ENCODE data around the gene PHOSPHO2. TPM values are rescaled to one million over a fixed set of nuclear protein-coding genes. Genes with fewer than 3 reads are reported as not detected.

PHOSPHO2 gene
- total RNA-seq, result 1 to 10 TPM; 2.7 to 2.8 TPM

GRCh38 chr2:169694113-169694893 lies at the start of gene PHOSPHO2, which contains the start of gene CFAP210:
Gene PHOSPHO2, plus strand, starts transcription at chr2:169694469. Its CDS starts 6,503 bp downstream, at chr2:169700972.
Gene CFAP210, minus strand, starts transcription at chr2:169694405. Its CDS starts 78 bp downstream, at chr2:169694327.

Small RNAs within 50 kb of the gene (small RNA-seq; reads per million reads assigned to genes)
- 0 reads per million in 2 donors for gene RF00432

Other genes starting within 250 kb of the PHOSPHO2 start
- 10 to 100 TPM; 35.3 to 55.4 TPM for gene BBS5, start 215.0 kb upstream of the PHOSPHO2 start, total RNA-seq
- 1 to 10 TPM; 1.7 to 4.5 TPM for gene KLHL41, start 184.8 kb upstream of the PHOSPHO2 start, total RNA-seq
- gene FASTKD1, start 120.6 kb upstream of the PHOSPHO2 start, total RNA-seq, result 10 to 100 TPM; 17.2 to 26.6 TPM
- gene PPIG, start 110.1 kb upstream of the PHOSPHO2 start, total RNA-seq, result 10 to 100 TPM; 16.2 to 16.3 TPM
- not detected for gene CFAP210, start 64 bp upstream of the PHOSPHO2 start, total RNA-seq
- gene KLHL23, start 39.4 kb downstream of the PHOSPHO2 start, total RNA-seq, result 1 to 10 TPM in 1 of 2 donors, under 1 TPM in 1; 0.69 to 4.0 TPM
- gene SSB, start 104.4 kb downstream of the PHOSPHO2 start, total RNA-seq, result 10 to 100 TPM; 74.7 to 84.6 TPM
- gene METTL5, start 130.4 kb downstream of the PHOSPHO2 start, total RNA-seq, result 10 to 100 TPM; 40.3 to 45.6 TPM
- 10 to 100 TPM; 26.3 to 31.0 TPM for gene UBR3, start 133.0 kb downstream of the PHOSPHO2 start, total RNA-seq